NCI-H510A treated with DMSO at 0.1 percent for 48 hours (cell line): ENCODE data around the gene PCCB.
"Not testable (repeated sequence)": the region's sequence is repeated elsewhere in the genome, so short reads cannot be mapped to it uniquely, and the experiment has no call there.

Experiments
- DNase-seq: peaks from one replicate; lab custom pipeline; 2025; lab: John Stamatoyannopoulos, UW

The PCCB gene

DNA sequence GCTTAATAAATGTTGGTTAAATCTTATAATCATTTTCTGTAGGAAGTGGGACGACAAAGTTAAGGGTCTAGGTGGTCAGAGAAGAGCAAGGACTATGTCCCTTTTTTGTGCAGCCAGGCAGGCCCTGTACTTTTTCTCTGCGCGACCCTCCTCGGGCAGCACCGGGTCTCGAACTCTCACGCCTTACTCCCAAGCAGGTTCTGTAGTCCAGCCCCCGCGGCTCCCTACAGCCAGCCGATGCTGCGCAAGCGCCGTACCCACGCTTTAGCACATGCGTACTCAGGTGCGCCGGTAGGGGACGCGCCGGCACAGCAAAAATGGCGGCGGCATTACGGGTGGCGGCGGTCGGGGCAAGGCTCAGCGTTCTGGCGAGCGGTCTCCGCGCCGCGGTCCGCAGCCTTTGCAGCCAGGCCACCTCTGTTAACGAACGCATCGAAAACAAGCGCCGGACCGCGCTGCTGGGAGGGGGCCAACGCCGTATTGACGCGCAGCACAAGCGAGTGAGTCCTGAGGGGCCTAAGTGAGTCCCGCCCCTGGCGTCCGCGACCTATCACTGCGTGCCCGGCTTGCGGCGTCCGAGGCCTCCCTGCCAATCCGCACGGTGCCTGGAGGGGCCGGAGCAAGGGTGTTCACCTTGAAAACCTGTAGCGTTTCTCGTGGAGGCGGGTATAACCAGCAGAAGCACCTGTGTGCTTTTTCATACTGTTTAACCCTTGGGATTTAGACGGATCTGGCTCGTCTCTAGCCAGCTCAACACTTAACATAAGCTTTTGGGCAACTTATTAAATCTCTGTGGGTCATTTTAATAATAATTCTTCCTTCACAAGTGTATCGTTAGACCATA lies at the start of gene PCCB:
PCCB (plus strand) TSS at position 282 of the 844 bp plus-strand sequence; CDS start at position 318, 36 bp downstream.
- peak; percentile 88 for DNase-seq

- DNase-seq: no peak
Measured at GRCh38 chr3:136207489-136208115, 42.5 kb upstream of the PCCB start.

DNA sequence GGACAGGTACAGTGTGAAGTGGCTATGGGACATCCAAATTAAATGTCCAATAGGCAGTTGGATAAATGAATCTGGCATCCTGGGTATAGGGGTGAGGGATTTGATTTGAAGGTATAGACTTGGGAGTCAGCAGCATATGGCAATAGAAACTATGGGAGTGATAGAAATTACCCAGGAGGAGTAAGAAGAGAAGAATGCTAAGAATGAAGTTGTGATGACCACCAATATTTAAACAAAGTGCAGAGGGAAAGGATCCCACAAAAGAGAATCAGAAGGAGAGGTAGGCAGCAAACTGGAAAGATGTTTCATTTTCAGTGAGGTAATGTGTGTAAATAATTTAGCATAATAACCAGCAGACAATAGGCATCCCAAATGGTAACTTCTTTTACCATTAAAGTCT lies 40.2 kb upstream of the PCCB start:
- no peak for DNase-seq

- DNase-seq: no peak
Measured at GRCh38 chr3:136211547-136211946, 38.6 kb upstream of the PCCB start.

- DNase-seq: not testable (repeated sequence)
Measured at GRCh38 chr3:136222746-136223145, 27.4 kb upstream of the PCCB start.

GRCh38 chr3:136232413-136232812 lies 17.7 kb upstream of the PCCB start:
- DNase-seq: no peak

- no peak for DNase-seq
Measured at GRCh38 chr3:136235545-136235944, 14.6 kb upstream of the PCCB start.

DNA sequence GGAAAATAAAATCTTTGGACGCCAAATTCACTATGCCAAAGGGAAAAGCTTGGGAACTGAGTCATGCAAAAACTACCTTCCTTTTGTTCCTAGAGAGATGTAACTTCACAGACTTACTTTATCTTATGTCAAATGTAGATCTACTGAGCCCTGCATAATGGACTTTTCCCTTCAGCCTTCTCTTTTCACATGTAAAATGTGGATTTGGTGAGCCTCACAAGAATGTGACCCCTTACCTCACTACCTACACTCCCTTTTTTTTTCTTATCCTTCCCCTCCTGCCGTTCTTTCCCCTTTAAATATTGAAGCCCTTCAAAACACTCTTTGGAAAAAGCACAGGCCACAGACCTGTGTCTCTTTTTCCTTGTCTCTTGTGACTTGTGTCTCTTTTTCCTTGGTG lies 14.0 kb upstream of the PCCB start:
- DNase-seq: no peak

- DNase-seq: no peak
Measured at GRCh38 chr3:136237103-136237502, 13.0 kb upstream of the PCCB start.

- no peak for DNase-seq
Measured at GRCh38 chr3:136237961-136238649, 12.0 kb upstream of the PCCB start.

GRCh38 chr3:136239094-136239493 lies 11.0 kb upstream of the PCCB start:
- DNase-seq: peak; percentile 0

GRCh38 chr3:136245691-136246090 lies 4.4 kb upstream of the PCCB start:
- DNase-seq: no peak

DNA sequence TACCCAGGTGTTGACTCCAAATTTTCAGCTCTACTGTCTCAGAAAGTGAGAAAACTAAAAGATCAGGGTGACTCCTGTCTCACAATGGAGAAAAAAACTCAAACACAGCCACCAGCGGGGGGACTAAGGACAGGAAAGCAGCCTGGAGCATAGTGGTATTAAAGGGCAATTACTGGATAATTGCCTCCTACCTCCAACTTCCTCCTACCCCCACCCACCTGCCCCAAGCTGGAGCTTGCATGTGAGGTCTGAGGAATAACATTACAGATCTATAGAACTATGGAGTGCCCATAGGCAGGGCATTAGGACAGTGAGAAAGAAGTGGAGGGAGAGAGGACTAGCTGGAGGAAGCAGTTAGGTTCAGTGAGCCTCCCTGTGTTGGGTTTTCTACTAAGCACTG lies 2.7 kb upstream of the PCCB start:
- no peak for DNase-seq

GRCh38 chr3:136247855-136248590 lies 2.1 kb upstream of the PCCB start:
- no peak for DNase-seq

- no peak for DNase-seq
Measured at GRCh38 chr3:136249091-136249490, 1.0 kb upstream of the PCCB start.

- no peak for DNase-seq
Measured at GRCh38 chr3:136249593-136249992, 547 bp upstream of the PCCB start.

DNA sequence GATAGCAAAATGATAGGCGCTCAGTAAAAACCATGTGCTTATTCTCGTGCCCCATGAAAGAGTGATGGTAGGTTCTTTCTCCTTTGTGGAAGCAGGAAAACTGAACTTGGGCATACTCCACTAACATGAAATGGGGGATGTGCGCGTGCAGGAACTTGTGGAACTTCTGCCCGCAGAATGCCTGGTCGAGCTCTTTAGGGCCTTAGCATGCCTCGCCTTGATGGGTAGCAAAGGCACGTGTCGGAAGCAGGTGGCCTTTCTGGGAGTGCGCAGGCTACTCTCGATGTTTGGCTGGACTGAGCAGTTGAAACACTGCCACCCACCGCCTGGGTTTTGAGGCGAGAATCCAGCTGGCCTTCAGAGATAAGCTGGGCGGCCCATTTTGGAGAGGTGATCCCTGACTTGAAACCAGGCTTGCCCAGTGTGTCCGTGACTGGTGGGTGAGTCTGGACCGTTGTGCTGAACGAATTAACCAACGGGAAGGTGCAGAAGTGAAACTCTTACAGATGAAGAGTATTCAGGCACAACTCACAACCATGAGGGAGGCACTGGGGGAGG lies 842 bp downstream of the PCCB start:
- DNase-seq: peak; percentile 38

- DNase-seq: no peak
Measured at GRCh38 chr3:136251511-136251910, 1.4 kb downstream of the PCCB start.

DNA sequence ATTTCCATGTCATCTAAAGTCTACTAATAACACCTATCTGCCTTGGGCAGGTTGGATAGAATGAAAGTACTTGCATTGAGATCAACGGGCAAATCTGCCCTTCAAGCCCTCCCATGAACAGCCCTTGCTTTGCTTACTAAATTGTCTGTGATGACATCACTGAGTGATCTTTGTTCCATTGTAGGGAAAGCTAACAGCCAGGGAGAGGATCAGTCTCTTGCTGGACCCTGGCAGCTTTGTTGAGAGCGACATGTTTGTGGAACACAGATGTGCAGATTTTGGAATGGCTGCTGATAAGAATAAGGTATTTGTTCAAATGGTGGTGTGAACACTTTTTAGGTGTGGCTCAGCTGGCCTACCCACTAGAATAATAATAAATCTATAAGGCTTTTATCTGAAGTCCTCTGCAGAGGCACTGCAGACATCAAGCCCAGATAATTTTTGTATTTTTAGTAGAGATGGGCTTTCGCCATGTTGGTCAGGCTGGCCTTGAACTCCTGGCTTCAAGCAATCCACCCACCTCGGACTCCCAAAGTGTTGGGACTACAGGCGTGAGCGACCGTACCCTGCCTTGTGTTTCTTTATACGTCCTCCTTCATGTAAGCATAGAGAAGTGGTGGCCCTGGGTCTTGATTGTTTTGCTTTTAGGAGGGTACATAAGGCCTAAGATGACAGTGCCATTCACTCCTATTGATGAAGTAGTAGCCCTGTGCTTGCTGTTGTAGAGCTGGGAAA lies 5.7 kb downstream of the PCCB start:
- no peak for DNase-seq

DNA sequence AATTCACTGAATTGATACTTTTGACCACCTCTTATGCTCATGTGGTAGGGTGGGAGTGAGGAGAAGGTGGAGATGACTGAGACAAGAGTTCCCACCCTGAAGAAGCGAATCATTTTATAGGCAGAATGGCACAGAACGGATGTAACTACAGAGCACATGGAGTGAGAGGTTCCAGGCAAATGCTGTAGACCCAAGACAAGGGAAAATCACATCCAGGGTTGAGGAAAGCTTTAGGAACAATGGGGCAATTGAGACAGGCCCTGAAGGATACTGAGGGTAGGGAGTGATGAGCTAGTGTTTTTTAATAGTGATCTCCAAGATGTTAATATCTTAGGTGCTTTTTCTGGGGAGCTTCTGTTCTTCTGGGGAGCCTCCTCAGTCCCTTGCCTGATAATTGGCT lies 8.1 kb downstream of the PCCB start:
- DNase-seq: no peak

- DNase-seq: no peak
Measured at GRCh38 chr3:136261826-136262225, 11.7 kb downstream of the PCCB start.
